HepG2 (cell line): Measurements from ENCODE around the gene ODAD4.
A peak's percentile ranks its signal among the peaks of the same experiment; 100 is the strongest.

ENCODE experiments used
- ERF ChIP-seq: IDR thresholded peaks from 2 replicates; pipeline ENCODE4 v1.6.1; 2018; ENCODE audit warnings: missing biosample characterization, missing genetic modification reagents
- KAT8 ChIP-seq: IDR thresholded peaks from 2 replicates; pipeline ENCODE4 v1.6.1; 2016; ENCODE audit warnings: missing genetic modification reagents, missing compliant biosample characterization
- MAZ ChIP-seq, 2 experiments: sonication (generic) in 1 of 2; formaldehyde crosslinking in 1 of 2; IDR thresholded peaks; 2 replicates each; pipeline versions ENCODE4 v1.5.0 to v1.6.1; 2012 to 2020; ENCODE audit warnings: low read depth in 2 of 2, mild to moderate bottlenecking in 2 of 2, borderline replicate concordance in 1 of 2, improper control_type of control experiment in 1 of 2, low read length in 1 of 2, missing genetic modification reagents in 1 of 2, moderate library complexity in 1 of 2
- MTA1 ChIP-seq: sonication (generic); formaldehyde crosslinking; IDR thresholded peaks from 2 replicates; pipeline ENCODE4 v1.4.0; 2020; ENCODE audit warnings: missing genetic modification reagents, mild to moderate bottlenecking, borderline replicate concordance
- NFIB ChIP-seq: sonication (generic); formaldehyde crosslinking; IDR thresholded peaks from 2 replicates; pipeline ENCODE4 v1.9.0; 2021; ENCODE audit warnings: missing genetic modification reagents, mild to moderate bottlenecking, borderline replicate concordance
- SMC3 ChIP-seq: IDR thresholded peaks from 2 replicates; pipeline ENCODE4 v1.6.1; 2011; ENCODE audit warnings: low read length, improper control_type of control experiment
- ZC3H4 ChIP-seq: sonication (generic); formaldehyde crosslinking; IDR thresholded peaks from 2 replicates; pipeline ENCODE4 v1.4.0; 2020; ENCODE audit warnings: missing genetic modification reagents, borderline replicate concordance
- ZNF121 ChIP-seq: sonication (generic); formaldehyde crosslinking; IDR thresholded peaks from 2 replicates; pipeline ENCODE4 v1.5.0; 2020; ENCODE audit warnings: mild to moderate bottlenecking, missing genetic modification reagents
- ZNF274 ChIP-seq: sonication (generic); formaldehyde crosslinking; IDR thresholded peaks from 2 replicates; pipeline ENCODE4 v1.5.1; 2020; ENCODE audit warnings: mild to moderate bottlenecking, missing genetic modification reagents

DNA sequence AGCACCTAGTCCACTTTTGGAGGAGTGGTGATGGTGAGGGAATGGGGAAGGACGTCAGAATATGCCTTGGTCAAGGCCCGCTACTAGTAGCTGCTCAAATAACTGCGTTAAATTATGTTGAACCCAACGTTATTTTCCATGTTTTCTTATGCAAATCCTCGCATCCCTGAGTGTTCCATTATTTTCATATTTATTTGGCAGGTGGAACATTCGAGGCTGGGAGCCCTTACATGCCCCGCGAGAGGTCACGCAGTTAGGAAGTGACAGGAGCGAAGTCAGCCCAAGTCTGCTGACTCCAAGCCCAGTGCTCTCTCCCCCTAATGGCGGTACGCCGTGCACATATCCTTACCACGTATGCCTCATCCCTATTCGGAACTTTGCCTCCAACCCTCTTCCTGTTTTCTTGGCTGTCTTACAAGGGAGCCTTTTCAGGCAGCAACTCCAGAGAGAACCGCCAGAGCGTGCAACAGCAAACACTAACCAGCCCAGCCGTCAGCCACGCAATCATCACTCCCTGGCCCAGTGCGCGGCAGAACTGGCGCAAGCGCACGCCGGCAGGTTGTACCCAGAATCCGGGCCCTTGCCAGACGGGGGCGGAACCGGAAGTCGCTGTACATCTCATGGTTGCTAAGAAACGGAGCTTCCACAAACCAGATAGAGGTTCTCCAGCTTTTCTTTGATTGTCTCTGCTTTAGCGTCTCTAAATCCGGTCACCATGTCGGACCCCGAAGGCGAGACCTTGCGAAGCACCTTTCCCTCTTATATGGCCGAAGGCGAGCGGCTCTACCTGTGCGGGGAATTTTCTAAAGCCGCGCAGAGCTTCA is at the start of gene ODAD4:
- peak; percentile 95 for TF ChIP-seq KAT8 (CRISPR knock-in tag)
- TF ChIP-seq NFIB (CRISPR knock-in tag): no peak
- 0 out of 2 replicates have a peak, but pooled peaks have one; percentile 82 for TF ChIP-seq ZNF274 (CRISPR knock-in tag)
- TF ChIP-seq MTA1 (CRISPR knock-in tag): peak; percentile 60
- TF ChIP-seq SMC3: peak; percentile 74
- TF ChIP-seq ZNF121: peak; percentile 63; the same call in 1 of the 2 replicates
- peak; percentile 97 for TF ChIP-seq ERF (CRISPR knock-in tag)
- TF ChIP-seq MAZ (IDR thresholded peaks at IDR 0.05; ENCODE audit: borderline replicate concordance, low read depth, low read length): peak; percentile 66; the same call in 1 of the 2 replicates
- peak; percentile 88 for TF ChIP-seq MAZ (CRISPR knock-in tag; IDR thresholded peaks at IDR 0.05; ENCODE audit: low read depth)
- no peak for TF ChIP-seq ZC3H4 (CRISPR knock-in tag)
